ENCODE data around the gene TFAP2C.
"Not testable (repeated sequence)": the region's sequence is repeated elsewhere in the genome, so short reads cannot be mapped to it uniquely, and the experiment has no call there.

TFAP2C gene

GRCh38 chr20:56646599-56646998 is 17.5 kb downstream of the TFAP2C start:
- TF ChIP-seq POLR2A (IDR thresholded peaks at IDR 0.05; ENCODE audit: low read length) (no peak), GATA1 (IDR thresholded peaks at IDR 0.05; ENCODE audit: low read depth, low read length) (no peak)

GRCh38 chr20:56653211-56653610 is 24.1 kb downstream of the TFAP2C start:
- DNase-seq, result no peak
- TF ChIP-seq POLR2A (IDR thresholded peaks at IDR 0.05; ENCODE audit: low read length), result no peak
- TF ChIP-seq GATA1 (IDR thresholded peaks at IDR 0.05; ENCODE audit: low read depth, low read length), result no peak

More at GRCh38 chr20:56646599-56646998, 17.5 kb downstream of the TFAP2C start:
- DNase-seq, result no peak

DNA sequence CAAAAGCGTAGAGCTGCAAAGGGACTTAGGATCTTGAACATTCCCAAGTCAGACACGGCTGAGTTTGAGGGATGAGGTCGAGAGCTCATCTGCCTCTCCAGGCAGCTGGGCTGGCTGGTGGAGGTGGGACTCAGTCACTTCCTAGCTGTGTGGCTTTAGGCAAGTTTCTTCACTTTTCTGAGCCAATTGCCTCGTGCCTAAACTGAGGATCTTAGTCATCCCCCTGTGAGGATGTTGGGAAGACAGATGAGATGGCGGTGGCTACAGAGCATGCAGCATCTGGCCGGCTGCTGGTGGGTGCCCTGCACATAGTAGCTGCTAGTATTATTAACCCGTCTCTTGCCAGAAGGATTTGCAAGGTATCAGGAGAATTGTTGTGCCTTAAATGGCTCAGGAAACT is 27.5 kb downstream of the TFAP2C start:
- DNase-seq, result no peak
- TF ChIP-seq GATA1 (IDR thresholded peaks at IDR 0.05; ENCODE audit: low read depth, low read length), result no peak

DNA sequence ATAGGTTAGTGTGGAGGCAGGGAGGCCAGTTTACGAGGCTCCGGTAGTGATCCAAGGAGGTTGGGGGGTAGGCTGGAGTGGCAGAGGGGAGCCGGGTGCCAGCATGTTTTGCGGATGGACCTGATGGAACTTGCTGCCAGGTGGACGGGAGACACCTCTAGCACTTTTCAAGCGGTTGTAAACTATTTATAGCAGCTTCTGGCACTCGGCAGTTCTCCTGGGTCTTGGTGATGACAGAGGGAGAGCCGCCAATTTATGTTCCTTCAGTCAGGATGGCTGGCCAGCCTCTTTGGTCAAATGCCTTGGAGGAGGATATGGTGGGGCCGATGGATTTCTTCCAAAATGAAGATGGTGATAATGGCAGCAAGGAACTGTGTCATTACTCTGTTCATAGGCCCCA is 28.8 kb downstream of the TFAP2C start:
- no peak for TF ChIP-seq GATA1 (IDR thresholded peaks at IDR 0.05; ENCODE audit: low read depth, low read length)
- TF ChIP-seq POLR2A (IDR thresholded peaks at IDR 0.05; ENCODE audit: low read length), result no peak
- no peak for DNase-seq

DNA sequence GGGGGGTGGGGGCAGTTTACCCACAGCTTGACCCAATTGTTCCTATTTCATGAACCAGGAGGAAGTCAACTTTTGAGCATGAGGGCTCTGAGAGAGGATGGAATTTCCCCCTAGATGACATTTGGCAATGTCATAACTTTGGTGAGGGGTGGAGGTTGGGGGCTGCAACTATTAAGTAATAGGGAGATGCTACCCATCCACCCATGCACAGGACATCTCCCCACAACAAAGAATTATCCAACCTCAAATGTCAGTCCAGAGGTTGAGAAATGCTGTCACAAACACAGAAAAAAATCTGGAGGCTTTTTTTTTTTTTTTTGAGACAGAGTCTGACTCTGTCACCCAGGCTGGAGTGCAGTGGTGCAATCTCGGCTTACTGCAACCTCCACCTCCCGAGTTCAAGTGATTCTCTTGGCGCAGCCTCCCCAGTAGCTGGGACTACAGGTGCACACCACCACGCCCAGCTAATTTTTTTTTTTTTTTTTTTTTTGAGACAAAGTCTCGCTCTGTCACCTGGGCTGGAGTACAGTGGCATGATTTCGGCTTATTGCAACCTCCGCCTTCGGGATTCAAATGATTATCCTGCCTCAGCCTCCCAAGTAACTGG is 29.3 kb downstream of the TFAP2C start:
- not testable (repeated sequence) for DNase-seq

- TF ChIP-seq GATA1 (IDR thresholded peaks at IDR 0.05; ENCODE audit: low read depth, low read length), result no peak
- no peak for TF ChIP-seq POLR2A (IDR thresholded peaks at IDR 0.05; ENCODE audit: low read length)
Observed at GRCh38 chr20:56663660-56664059, 34.6 kb downstream of the TFAP2C start.

DNA sequence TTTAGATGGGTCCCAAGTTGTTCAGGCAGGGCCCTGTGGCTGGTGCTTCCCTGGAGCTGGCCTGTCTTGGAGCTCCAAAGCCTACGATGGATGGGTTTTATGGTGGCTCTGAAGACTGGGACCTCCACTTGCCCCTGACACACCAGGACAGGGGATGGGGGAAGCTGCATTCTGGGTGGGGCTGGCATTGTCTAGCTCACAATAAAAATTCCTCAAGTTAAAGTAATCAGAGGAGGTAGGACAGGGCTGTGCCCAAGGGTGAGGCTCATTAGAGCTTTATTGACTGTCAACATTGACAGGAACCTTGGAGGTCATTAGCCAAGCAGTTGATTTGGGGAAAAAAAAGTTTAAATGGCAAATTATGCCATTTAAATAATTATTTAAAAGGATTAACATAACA is 35.7 kb downstream of the TFAP2C start:
- TF ChIP-seq POLR2A (IDR thresholded peaks at IDR 0.05; ENCODE audit: low read length), result no peak
- TF ChIP-seq GATA1 (IDR thresholded peaks at IDR 0.05; ENCODE audit: low read depth, low read length), result no peak
- DNase-seq, result no peak

More at GRCh38 chr20:56663660-56664059, 34.6 kb downstream of the TFAP2C start:
- DNase-seq, result no peak

DNA sequence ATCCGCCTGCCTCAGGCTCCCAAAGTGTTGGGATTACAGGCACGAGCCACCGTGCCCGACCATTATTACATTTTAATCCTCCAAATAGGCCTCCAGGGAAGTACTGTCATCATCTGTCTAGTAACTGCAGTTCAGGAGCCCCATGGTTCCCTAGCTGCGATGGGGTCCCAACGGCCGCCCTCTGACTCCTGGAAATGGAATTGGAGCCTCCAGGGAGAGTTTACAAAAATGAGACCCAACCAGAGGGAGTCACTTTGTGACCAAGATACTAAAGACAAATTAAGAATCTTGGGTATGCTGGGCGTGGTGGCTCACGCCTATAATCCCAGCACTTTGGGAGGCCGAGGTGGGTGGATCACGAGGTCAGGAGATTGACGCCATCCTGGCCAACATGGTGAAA is 36.7 kb downstream of the TFAP2C start:
- TF ChIP-seq POLR2A (IDR thresholded peaks at IDR 0.05; ENCODE audit: low read length), result no peak
- TF ChIP-seq GATA1 (IDR thresholded peaks at IDR 0.05; ENCODE audit: low read depth, low read length), result no peak
- DNase-seq, result no peak

DNA sequence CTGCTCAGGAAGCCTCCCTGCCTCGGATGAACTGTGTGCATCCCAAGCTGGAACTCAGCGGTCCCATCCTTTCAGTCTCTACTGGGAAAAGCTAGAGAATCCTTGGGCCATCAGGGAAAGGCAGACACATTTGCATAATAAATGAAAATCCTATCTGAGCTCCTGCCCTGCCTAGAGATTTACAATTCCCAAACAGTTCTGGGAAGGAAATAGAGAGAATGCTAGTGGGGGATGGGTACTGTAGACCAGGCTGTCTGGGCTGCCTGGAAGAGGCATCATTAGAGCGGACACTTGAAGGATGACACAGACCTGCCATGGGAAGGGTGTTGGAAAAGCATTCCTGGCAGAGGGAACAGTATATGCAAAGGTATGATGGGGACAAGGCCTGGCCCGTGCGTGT is 44.3 kb downstream of the TFAP2C start:
- no peak for DNase-seq
- TF ChIP-seq GATA1 (IDR thresholded peaks at IDR 0.05; ENCODE audit: low read depth, low read length) (no peak), POLR2A (IDR thresholded peaks at IDR 0.05; ENCODE audit: low read length) (no peak)

DNA sequence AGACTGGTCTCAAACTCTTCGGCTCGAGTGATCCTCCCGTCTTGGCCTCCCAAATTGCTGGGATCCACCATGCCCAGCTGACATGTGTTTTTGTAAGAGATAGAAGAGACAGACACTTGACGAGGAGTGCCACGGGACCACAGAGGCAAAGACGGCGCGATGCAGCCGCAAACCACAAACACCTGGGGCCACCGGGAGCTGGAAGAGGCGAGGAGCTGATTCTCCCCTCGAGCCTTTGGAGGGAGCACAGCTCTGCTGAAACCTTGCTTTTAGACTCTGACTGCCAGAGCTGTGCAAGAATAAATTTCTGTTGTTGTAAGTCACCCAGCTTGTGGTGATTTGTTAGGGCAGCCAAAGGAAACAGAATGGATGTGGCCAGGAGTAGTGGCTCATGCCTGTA is 46.9 kb downstream of the TFAP2C start:
- TF ChIP-seq POLR2A (IDR thresholded peaks at IDR 0.05; ENCODE audit: low read length) (no peak), GATA1 (IDR thresholded peaks at IDR 0.05; ENCODE audit: low read depth, low read length) (no peak)
- DNase-seq, result no peak

- no peak for DNase-seq
- no peak for TF ChIP-seq POLR2A (IDR thresholded peaks at IDR 0.05; ENCODE audit: low read length)
- TF ChIP-seq GATA1 (IDR thresholded peaks at IDR 0.05; ENCODE audit: low read depth, low read length), result no peak
Observed at GRCh38 chr20:56676679-56677078, 47.6 kb downstream of the TFAP2C start.

DNA sequence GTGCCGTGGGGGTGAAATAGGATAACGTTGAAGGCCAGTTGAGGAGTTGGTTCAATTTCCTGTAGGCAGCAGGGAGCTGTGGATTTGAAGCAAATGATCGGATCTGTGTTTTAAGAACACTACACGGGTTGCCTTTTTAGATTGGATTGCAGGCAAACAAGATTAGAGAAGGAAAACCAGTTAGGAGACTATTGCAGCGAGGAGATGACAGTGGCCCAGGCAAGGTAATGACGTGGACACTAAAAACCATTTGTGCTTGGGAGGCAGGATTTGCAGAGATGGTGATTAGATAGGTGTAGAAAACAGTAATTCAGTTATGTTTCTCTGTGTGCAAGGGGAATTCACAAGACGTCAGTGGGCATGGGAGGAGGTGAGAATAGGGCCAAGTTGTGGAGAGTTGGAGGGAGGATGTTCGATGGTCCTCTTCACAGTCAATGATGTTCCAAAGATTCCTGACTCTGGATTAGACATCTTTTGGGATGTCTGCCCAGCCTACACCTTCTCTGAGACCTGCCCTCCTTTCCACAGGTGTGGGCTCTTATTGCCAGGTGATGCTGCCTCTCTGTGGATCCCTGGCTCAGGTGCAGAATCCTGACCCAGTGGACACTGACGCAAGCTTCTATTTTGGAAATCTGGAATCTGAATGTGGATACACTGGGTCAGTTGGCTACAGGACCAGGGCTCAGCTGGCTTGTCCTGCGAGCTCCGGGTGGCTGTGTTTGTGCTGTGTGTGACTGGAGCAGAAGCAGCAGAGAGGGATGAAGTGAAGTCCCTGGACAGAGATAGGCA is 54.2 kb downstream of the TFAP2C start:
- no peak for DNase-seq
- TF ChIP-seq POLR2A (IDR thresholded peaks at IDR 0.05; ENCODE audit: low read length), result no peak
- TF ChIP-seq GATA1 (IDR thresholded peaks at IDR 0.05; ENCODE audit: low read depth, low read length), result no peak

DNA sequence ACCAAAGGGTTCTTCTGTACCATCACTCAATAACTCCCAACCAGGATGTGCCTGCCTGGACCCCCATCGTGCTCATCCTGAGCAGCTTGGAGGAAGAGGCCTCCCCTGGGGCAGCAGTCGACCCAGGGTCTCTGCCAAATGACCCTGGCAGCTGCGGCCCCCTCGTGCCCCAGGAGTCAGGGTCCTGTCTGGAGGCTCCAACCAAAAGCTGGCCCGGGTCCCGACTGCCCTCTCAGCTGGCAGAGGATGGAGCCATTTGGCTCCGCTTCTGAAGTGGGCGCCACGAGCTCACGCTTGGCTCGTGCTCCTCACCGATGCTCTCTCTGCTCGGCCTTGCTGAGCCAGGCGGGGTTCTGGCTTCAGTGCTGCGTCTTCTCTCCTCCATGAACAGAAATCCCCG is 56.8 kb downstream of the TFAP2C start:
- DNase-seq, result no peak
- no peak for TF ChIP-seq POLR2A (IDR thresholded peaks at IDR 0.05; ENCODE audit: low read length)

DNA sequence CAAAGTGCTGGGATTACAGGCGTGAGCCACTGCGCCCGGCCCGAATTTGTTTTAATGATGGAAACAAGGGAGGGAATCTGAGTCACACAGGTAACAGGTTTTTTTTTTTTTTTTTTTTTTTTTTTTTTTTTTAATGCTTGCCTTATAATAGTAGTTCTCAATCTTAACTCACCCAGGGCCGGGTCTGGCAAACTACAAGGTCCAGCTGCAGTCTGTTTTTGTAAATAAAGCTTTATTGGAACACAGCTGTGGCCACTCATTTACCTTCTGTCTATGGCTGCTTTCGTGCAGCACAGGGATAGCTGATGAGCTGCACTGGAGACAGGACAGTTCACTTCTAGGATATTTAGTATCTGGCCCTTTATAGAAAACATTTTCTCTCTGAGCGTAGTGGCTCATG is 58.0 kb downstream of the TFAP2C start:
- TF ChIP-seq GATA1 (IDR thresholded peaks at IDR 0.05; ENCODE audit: low read depth, low read length) (no peak), POLR2A (IDR thresholded peaks at IDR 0.05; ENCODE audit: low read length) (no peak)
- DNase-seq, result no peak

DNA sequence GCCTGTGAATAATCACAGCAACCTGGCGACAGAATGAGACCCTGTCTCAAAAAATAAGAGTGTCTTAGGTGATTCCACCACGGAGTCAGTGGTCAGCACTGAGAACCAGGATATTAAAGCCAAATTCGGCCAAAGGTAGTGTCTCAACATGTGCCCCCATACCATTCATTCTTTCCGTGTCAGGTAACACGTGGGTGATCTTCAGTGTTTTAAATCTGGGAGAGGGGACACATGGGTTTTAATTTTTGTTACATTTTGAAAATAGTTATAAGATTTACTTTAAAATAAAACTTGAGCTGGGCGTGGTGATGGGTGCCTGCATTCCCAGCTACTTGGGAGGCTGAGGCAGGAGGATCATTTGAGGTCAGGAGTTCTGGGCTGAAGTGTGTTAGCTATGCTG is 59.0 kb downstream of the TFAP2C start:
- TF ChIP-seq POLR2A (IDR thresholded peaks at IDR 0.05; ENCODE audit: low read length) (no peak), GATA1 (IDR thresholded peaks at IDR 0.05; ENCODE audit: low read depth, low read length) (no peak)
- no peak for DNase-seq
